Activated CD8-positive, alpha-beta T cell treated with anti-CD3 and anti-CD28 coated beads for 36 hours (primary cell): ENCODE data around the gene MAP6. TPM values are rescaled to one million over a fixed set of nuclear protein-coding genes. Genes with fewer than 3 reads are reported as not detected.
A peak's percentile ranks its signal among the peaks of the same experiment; 100 is the strongest.

Experiments used
- ATAC-seq: fragments of 200-7000 bp; cut with Tn5 transposase; one replicate; pipeline ENCODE4 v1.10.0; 2021; ENCODE audit warnings: mild to moderate bottlenecking, moderate library complexity
- CTCF ChIA-PET: fragments of 350-600 bp; sonication (Branson Sonifier 250); formaldehyde crosslinking; loops from one replicate; lab custom pipeline; 2021; ENCODE audit warnings: antibody characterized with exemption; lab: Charles Lee
- POLR2A ChIA-PET: fragments of 350-600 bp; sonication (Branson Sonifier 250); formaldehyde crosslinking; loops from one replicate; lab custom pipeline; 2021; ENCODE audit warnings: antibody characterized with exemption; lab: Charles Lee
- DNase-seq: peaks from one replicate; pipeline ENCODE4 v3.0.0-alpha.2; 2020
- H3K27ac Mint-ChIP-seq: one replicate; pipeline ENCODE4 v1.8.0; 2021; ENCODE audit warnings: mild to moderate bottlenecking, mixed read lengths
- H3K27me3 Mint-ChIP-seq: one replicate; pipeline ENCODE4 v1.8.0; 2021; ENCODE audit warnings: mixed read lengths
- H3K36me3 Mint-ChIP-seq: one replicate; pipeline ENCODE4 v1.8.0; 2021; ENCODE audit warnings: low read depth, mixed read lengths
- H3K4me1 Mint-ChIP-seq: one replicate; pipeline ENCODE4 v1.8.0; 2021; ENCODE audit warnings: low read depth, mixed read lengths
- H3K4me3 Mint-ChIP-seq: one replicate; pipeline ENCODE4 v1.8.0; 2021; ENCODE audit warnings: mild to moderate bottlenecking, moderate library complexity, mixed read lengths
- H3K9me3 Mint-ChIP-seq: one replicate; pipeline ENCODE4 v1.8.0; 2021; ENCODE audit warnings: mixed read lengths
- intact Hi-C: fragments of 100-400 bp; cut with micrococcal nuclease; formaldehyde crosslinking; loops from one replicate; pipeline ENCODE4 v1.10.0; 2022
- total RNA-seq, 2 experiments: library from RNA; stranded (reverse); gene quantifications; one replicate each; pipeline ENCODE4 v1.2.3, GENCODE V29; 2021
- TF ChIP-seq, protein P1 (sequence below): fragments of 200-600 bp; IDR thresholded peaks from one replicate; pipeline ENCODE4 v1.8.0; 2022; ENCODE audit warnings: antibody characterized with exemption, mild to moderate bottlenecking

The MAP6 gene
- total RNA-seq, result not detected

DNA sequence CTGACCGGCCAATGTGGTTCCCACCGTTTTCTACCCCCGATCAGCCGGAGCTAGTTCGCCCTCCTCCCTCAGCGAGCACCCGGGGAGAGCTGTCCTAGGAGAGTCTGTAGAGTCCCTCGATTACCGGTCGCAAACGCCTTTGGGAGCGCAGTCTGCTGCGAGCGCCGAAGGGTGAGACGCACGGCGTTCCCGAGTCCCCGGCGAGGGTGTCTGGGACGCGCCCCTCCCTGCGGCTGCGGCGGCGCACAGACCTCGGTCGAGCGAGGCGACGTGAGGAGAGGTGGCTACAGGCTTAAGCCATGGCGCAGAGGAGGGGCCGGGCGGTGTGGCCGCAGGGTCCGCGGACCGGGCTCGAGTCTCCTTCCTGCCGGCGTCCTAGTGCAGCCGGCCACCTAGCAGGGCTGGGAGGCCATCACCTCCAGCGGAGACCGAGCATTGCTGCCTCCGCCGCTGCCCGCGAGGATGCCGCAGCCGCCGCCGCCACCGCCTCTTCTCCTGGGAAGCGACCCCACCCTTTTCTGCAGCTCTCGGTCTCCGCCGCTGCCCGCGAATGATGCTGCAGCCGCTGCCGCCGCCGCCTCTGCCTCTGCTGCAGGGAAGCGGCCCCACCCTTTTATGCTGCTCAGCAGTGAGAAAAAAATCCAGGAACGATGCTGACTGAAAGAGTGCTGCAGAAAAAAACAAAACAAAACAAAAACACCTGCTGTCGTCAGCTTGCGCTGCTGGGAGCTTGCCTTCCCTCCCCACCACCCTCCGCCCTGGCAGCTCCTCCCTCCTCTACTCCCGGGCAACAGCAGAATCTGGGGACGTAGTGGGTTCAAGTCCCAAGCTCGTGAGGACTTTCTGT is at the start of gene MAP6:
TSS of gene MAP6 (minus strand) at position 588 of the 847 bp plus-strand sequence. CDS start 669 bp downstream, outside the sequence.
- peak; percentile 28 for DNase-seq
- Mint-ChIP-seq H3K27me3 (peaks cover 63% of the 10 kb centered on the region), H3K9me3 (no peaks in the 10 kb centered on the region), H3K36me3 (no peaks in the 10 kb centered on the region), H3K27ac (no peak within 1 kb of the TSS), H3K4me1 (peaks cover 12% of the 10 kb centered on the region), H3K4me3 (peak within 1 kb of the TSS; percentile 68)
- peak; percentile 55 for ATAC-seq
- intact Hi-C loops, result no loop called here
- ChIA-PET CTCF (interaction anchor here (1.5 to 1.7 kb wide), 2 partner anchors 37 to 69 kb away, joined by 3 to 5 read pairs; no protein-coding TSS in a partner anchor), POLR2A (interaction anchor here (0.6 to 0.8 kb wide), 2 partner anchors 9 to 14 kb away, joined by 3 read pairs; no protein-coding TSS in a partner anchor)
- TF ChIP-seq, protein P1, sequence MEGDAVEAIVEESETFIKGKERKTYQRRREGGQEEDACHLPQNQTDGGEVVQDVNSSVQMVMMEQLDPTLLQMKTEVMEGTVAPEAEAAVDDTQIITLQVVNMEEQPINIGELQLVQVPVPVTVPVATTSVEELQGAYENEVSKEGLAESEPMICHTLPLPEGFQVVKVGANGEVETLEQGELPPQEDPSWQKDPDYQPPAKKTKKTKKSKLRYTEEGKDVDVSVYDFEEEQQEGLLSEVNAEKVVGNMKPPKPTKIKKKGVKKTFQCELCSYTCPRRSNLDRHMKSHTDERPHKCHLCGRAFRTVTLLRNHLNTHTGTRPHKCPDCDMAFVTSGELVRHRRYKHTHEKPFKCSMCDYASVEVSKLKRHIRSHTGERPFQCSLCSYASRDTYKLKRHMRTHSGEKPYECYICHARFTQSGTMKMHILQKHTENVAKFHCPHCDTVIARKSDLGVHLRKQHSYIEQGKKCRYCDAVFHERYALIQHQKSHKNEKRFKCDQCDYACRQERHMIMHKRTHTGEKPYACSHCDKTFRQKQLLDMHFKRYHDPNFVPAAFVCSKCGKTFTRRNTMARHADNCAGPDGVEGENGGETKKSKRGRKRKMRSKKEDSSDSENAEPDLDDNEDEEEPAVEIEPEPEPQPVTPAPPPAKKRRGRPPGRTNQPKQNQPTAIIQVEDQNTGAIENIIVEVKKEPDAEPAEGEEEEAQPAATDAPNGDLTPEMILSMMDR, result no peak

DNA sequence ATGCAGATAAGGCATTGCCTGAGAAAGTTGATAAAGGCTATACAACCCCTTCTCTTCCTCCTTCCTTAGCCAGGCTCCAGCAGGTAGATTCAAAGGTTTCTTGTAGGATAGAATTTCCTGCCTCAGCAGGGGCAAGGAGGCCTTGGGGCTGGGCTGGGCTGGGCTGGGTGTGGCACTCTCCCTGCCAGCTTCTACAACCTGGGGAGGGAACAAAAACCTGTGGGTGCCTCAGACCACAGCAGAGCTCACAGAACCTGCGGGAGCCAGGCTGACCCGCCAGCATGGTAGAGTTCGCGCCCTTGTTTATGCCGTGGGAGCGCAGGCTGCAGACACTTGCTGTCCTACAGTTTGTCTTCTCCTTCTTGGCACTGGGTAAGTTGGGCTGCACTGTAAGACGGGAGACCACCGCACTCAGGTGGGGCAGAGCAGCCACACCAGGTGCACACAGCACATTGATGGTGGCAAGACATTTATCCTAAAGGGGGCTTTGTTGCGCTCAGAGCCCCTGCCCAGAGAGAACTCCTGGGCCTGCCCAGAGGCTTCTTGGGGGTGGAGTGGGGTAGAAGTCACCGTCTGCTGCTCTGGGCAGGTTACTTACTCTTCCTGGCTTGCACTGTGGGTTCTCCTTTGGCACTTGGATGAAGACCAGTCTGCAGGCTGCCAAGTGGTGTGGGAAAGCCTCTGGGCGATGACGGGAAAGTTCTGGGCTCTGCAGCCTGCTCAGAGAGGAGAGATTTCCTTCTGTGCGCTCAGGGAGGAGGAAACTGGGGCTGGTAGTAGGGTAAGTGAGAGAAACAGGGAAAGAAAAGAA is 49.0 kb upstream of the MAP6 start, which contains the start of gene MOGAT2:
TSS of gene MOGAT2 (plus strand) at position 231 of the 811 bp plus-strand sequence. CDS start at position 282, 51 bp downstream.
- TF ChIP-seq, protein P1, result no peak
- ChIA-PET POLR2A (no interaction called here), CTCF (interaction anchor here (1.0 to 2.1 kb wide), 2 partner anchors 12 kb away, joined by 3 to 10 read pairs; no protein-coding TSS in a partner anchor)
- Mint-ChIP-seq H3K27me3 (peaks cover 2% of the 10 kb centered on the region), H3K4me1 (no peaks in the 10 kb centered on the region), H3K9me3 (no peaks in the 10 kb centered on the region), H3K4me3 (no peak within 1 kb of the TSS), H3K27ac (no peak within 1 kb of the TSS), H3K36me3 (no peaks in the 10 kb centered on the region)
- ATAC-seq (no peak), DNase-seq (no peak)
- intact Hi-C loops, result no loop called here

DNA sequence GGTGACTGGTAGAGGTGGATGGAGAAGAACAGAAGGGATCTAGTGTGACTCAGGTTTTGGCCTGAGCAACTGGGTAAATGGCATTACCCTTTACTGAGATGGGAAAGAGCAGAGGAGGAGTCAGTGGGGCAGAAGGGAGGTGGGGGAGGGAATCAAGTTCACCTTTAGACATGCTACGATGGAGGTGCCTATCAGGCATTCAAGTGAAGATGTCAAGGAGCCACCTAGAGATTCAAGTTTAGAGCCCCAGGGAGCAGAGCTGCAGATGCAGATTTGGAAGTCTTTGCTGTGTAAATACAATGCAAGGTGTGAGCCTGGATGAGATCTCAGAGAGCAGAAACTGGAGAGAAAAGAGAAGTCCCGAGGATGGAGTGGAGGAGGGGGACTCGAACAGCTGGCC is 47.8 kb upstream of the MAP6 start:
- TF ChIP-seq, protein P1, result no peak
- no peaks in the 10 kb centered on the region for H3K36me3 Mint-ChIP-seq
- H3K9me3 Mint-ChIP-seq, result no peaks in the 10 kb centered on the region
- H3K27me3 Mint-ChIP-seq, result peaks cover 2% of the 10 kb centered on the region
- no peak overlapping the region for H3K4me3 Mint-ChIP-seq
- intact Hi-C loops, result no loop called here
- DNase-seq (no peak), ATAC-seq (no peak)
- no peaks in the 10 kb centered on the region for H3K4me1 Mint-ChIP-seq
- CTCF ChIA-PET, result interaction anchor here (1.2 to 2.1 kb wide), 2 partner anchors 11 to 151 kb away, joined by 4 to 10 read pairs; no protein-coding TSS in a partner anchor
- no peak overlapping the region for H3K27ac Mint-ChIP-seq
- POLR2A ChIA-PET, result no interaction called here

DNA sequence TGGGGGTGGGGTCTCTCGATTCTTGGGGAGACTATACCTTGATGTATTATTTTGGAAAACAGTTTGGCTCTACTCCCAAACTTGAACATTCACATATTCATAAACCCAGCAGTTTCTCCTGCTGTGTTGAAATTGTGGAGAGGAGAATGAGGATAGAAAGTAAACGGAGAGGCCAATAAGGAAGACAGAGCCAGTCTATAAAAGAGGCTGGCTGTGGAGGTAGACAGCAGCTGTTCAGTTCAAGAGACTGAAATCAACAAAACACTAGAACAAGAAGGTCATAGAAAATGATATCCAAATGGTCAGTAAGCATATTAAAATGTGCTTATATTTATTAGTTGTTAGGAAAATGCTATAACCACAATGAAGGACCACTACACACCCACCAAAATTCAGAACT is 46.9 kb upstream of the MAP6 start:
- peaks cover 3% of the 10 kb centered on the region for H3K27me3 Mint-ChIP-seq

More for the DNA sequence above, 46.9 kb upstream of the MAP6 start:
- Mint-ChIP-seq H3K36me3 (no peaks in the 10 kb centered on the region), H3K27ac (no peak overlapping the region), H3K4me1 (no peaks in the 10 kb centered on the region), H3K9me3 (no peaks in the 10 kb centered on the region), H3K4me3 (no peak overlapping the region)
- intact Hi-C loops, result no loop called here
- POLR2A ChIA-PET, result no interaction called here
- DNase-seq (no peak), ATAC-seq (no peak)
- CTCF ChIA-PET, result interaction anchor here (1.2 to 2.1 kb wide), 2 partner anchors 10 to 152 kb away, joined by 4 to 12 read pairs (median 10); no protein-coding TSS in a partner anchor
- TF ChIP-seq, protein P1, result no peak
